Measurements from ENCODE around the gene DAZAP1.

DNA sequence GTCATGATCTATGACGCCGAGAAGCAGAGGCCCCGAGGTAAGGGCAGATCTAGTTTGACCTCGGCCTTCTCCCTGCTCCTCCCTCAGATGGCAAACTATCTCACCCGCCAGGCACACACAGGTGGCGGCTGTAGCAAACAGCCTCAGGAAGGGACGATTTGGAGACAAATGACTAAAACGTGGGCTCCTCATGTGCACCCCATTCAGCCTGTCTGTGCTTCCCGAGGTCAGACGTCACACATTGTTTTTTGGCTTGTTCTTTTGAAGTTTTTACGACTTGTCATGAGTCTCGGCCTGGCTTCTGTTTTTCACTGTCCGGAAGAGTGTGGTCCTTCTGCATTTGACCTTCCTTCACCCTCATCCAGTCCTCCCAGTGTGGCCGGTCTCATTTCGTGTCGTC lies 15.0 kb downstream of the DAZAP1 start:
- no peak for TF ChIP-seq EZH2 (IDR thresholded peaks at IDR 0.05; ENCODE audit: low read length, unreplicated experiment)
- TF ChIP-seq, protein P1, sequence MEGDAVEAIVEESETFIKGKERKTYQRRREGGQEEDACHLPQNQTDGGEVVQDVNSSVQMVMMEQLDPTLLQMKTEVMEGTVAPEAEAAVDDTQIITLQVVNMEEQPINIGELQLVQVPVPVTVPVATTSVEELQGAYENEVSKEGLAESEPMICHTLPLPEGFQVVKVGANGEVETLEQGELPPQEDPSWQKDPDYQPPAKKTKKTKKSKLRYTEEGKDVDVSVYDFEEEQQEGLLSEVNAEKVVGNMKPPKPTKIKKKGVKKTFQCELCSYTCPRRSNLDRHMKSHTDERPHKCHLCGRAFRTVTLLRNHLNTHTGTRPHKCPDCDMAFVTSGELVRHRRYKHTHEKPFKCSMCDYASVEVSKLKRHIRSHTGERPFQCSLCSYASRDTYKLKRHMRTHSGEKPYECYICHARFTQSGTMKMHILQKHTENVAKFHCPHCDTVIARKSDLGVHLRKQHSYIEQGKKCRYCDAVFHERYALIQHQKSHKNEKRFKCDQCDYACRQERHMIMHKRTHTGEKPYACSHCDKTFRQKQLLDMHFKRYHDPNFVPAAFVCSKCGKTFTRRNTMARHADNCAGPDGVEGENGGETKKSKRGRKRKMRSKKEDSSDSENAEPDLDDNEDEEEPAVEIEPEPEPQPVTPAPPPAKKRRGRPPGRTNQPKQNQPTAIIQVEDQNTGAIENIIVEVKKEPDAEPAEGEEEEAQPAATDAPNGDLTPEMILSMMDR (conservative IDR thresholded peaks at IDR 0.05; ENCODE audit: low read depth, low read length): no peak
